K562 (cell line): ENCODE measurements around the gene SEC61A1. TPM values are rescaled to one million over a fixed set of nuclear protein-coding genes. Genes with fewer than 3 reads are reported as not detected.

Source experiments
- ATF7 ChIP-seq: fragments of 450-650 bp; IDR thresholded peaks from 2 replicates; pipeline ENCODE4 v1.7.1; 2014; ENCODE audit warnings: mild to moderate bottlenecking, moderate library complexity
- BRF2 ChIP-seq: IDR thresholded peaks from 3 replicates; pipeline ENCODE4 v1.6.1; 2011; ENCODE audit warnings: borderline replicate concordance, mild to moderate bottlenecking; ENCODE audit not compliant: insufficient read length, insufficient read depth
- ESRRA ChIP-seq: fragments of 450-650 bp; IDR thresholded peaks from 2 replicates; pipeline ENCODE4 v1.6.1; 2014; ENCODE audit warnings: low read depth, mild to moderate bottlenecking, moderate library complexity, borderline replicate concordance
- ETV6 ChIP-seq, 3 experiments: fragments of 150-350 bp in 1 of 3; sonication (generic) in 1 of 3; formaldehyde crosslinking in 1 of 3; IDR thresholded peaks; 2 replicates each; pipeline versions ENCODE4 v1.6.1 to v1.8.0; 2014 to 2022; ENCODE audit warnings: borderline replicate concordance in 2 of 3, low read depth in 2 of 3, antibody characterized with exemption in 1 of 3, low read length in 1 of 3, mild to moderate bottlenecking in 1 of 3, missing genetic modification reagents in 1 of 3
- FOXK1 ChIP-seq: sonication (generic); formaldehyde crosslinking; IDR thresholded peaks from 2 replicates; pipeline ENCODE4 v1.8.0; 2022; ENCODE audit warnings: missing genetic modification reagents, mild to moderate bottlenecking, borderline replicate concordance
- JUN ChIP-seq, 2 experiments: sonication (generic) in 1 of 2; formaldehyde crosslinking in 1 of 2; IDR thresholded peaks; 2 replicates each; pipeline versions ENCODE4 v1.6.1 to v1.8.0; 2012 to 2022; ENCODE audit warnings: borderline replicate concordance in 2 of 2, mild to moderate bottlenecking in 2 of 2, improper control_type of control experiment in 1 of 2, low read depth in 1 of 2, low read length in 1 of 2, missing genetic modification reagents in 1 of 2
- KDM5B ChIP-seq: fragments of 200-600 bp; sonication (generic); IDR thresholded peaks from 2 replicates; pipeline ENCODE4 v1.6.1; 2012; ENCODE audit warnings: low read depth, mild to moderate bottlenecking, moderate library complexity, low read length, control low read depth, inconsistent platforms; ENCODE audit not compliant: insufficient replicate concordance
- NR4A1 ChIP-seq, 2 experiments: fragments of 250-450 bp in 1 of 2; fragments of 450-650 bp in 1 of 2; sonication (Bioruptor Pico) in 1 of 2; IDR thresholded peaks; 2 replicates each; pipeline versions ENCODE4 v1.4.0 to v1.6.1; 2016 to 2020; ENCODE audit warnings: mild to moderate bottlenecking in 2 of 2, missing compliant biosample characterization in 1 of 2, missing genetic modification characterization in 1 of 2, moderate library complexity in 1 of 2
- NUFIP1 ChIP-seq: fragments of 450-650 bp; IDR thresholded peaks from 2 replicates; pipeline ENCODE4 v1.6.1; 2018; ENCODE audit not compliant: partially characterized antibody
- RBFOX2 ChIP-seq: fragments of 200-400 bp; formaldehyde crosslinking; IDR thresholded peaks from 2 replicates; pipeline ENCODE4 v1.6.1; 2017; ENCODE audit warnings: low read depth, mild to moderate bottlenecking, low read length, moderate library complexity
- SMAD3 ChIP-seq: fragments of 450-650 bp; formaldehyde crosslinking; conservative IDR thresholded peaks from 2 replicates; pipeline ENCODE4 v1.4.0; 2020; ENCODE audit warnings: mild to moderate bottlenecking
- SRSF3 ChIP-seq: fragments of 200-400 bp; formaldehyde crosslinking; IDR thresholded peaks from 2 replicates; pipeline ENCODE4 v1.6.1; 2016; ENCODE audit warnings: mild to moderate bottlenecking, low read length, moderate library complexity; ENCODE audit not compliant: insufficient read depth
- TCF7L2 ChIP-seq: fragments of 150-350 bp; IDR thresholded peaks from 2 replicates; pipeline ENCODE4 v1.6.1; 2016; ENCODE audit warnings: low read depth, mild to moderate bottlenecking, low read length, moderate library complexity
- ZNF277 ChIP-seq: fragments of 250-450 bp; sonication (Bioruptor Pico); IDR thresholded peaks from 2 replicates; pipeline ENCODE4 v1.8.0; 2022; ENCODE audit warnings: inconsistent platforms, mild to moderate bottlenecking, moderate library complexity, borderline replicate concordance
- ZNF311 ChIP-seq: fragments of 250-450 bp; sonication (Bioruptor Pico); IDR thresholded peaks from 2 replicates; pipeline ENCODE4 v1.4.0; 2020; ENCODE audit warnings: mild to moderate bottlenecking, moderate library complexity
- ZNF354B ChIP-seq: fragments of 250-450 bp; sonication (Bioruptor Pico); IDR thresholded peaks from 2 replicates; pipeline ENCODE4 v1.4.0; 2020
- ZNF551 ChIP-seq: fragments of 250-450 bp; sonication (Bioruptor Pico); IDR thresholded peaks from 2 replicates; pipeline ENCODE4 v1.5.0; 2021; ENCODE audit warnings: mild to moderate bottlenecking, moderate library complexity
- ZNF699 ChIP-seq: fragments of 250-450 bp; sonication (Bioruptor Pico); IDR thresholded peaks from 2 replicates; pipeline ENCODE4 v1.8.0; 2021; ENCODE audit warnings: mild to moderate bottlenecking, moderate library complexity; ENCODE audit not compliant: insufficient replicate concordance
- ZZZ3 ChIP-seq: fragments of 450-650 bp; IDR thresholded peaks from 2 replicates; pipeline ENCODE4 v1.6.1; 2016; ENCODE audit warnings: antibody characterized with exemption, mild to moderate bottlenecking, moderate library complexity
- polyA plus RNA-seq, 8 experiments: library from polyadenylated mRNA; depleted of rRNA in 4 of 8; stranded (reverse) in 5 of 8; unstranded in 3 of 8; fragments of >200 nt; fragmentation: Nextera tagmentation in 2 of 8; fragmentation: Illumina TruSeq in 1 of 8; extraction: Ambion mirVana in 2 of 8; extraction: Trizol in 1 of 8; gene quantifications; 2 replicates each; pipeline versions ENCODE4 v1.2.1 to v1.2.3, GENCODE V29; 2011 to 2014; ENCODE audit warnings: inconsistent platforms in 1 of 8, missing spikeins in 1 of 8
- total RNA-seq, 7 experiments: library from RNA; depleted of rRNA in 6 of 7; stranded (reverse); fragments of >200 nt in 6 of 7; fragmentation: Illumina TruSeq in 2 of 7; extraction: Trizol in 2 of 7; gene quantifications; 2 replicates each; pipeline versions ENCODE4 v1.2.1 to v1.2.3, GENCODE V29; 2011 to 2021; ENCODE audit warnings: low replicate concordance in 1 of 7
- TF ChIP-seq, protein P1 (sequence below): fragments of 450-650 bp; formaldehyde crosslinking; IDR thresholded peaks from 2 replicates; pipeline ENCODE4 v1.4.0; 2022; ENCODE audit warnings: missing genetic modification characterization
- TF ChIP-seq, protein P2 (sequence below), 2 experiments: IDR thresholded peaks in 1 of 2; conservative IDR thresholded peaks in 1 of 2; 2 replicates each; pipeline ENCODE4 v1.6.1; 2016; ENCODE audit warnings: low read depth in 2 of 2, mild to moderate bottlenecking in 1 of 2, missing compliant biosample characterization in 1 of 2, missing genetic modification characterization in 1 of 2, moderate library complexity in 1 of 2

Gene SEC61A1
- total and polyA plus RNA-seq, 9 of the 15 experiments (the other 6 are each of a cell fraction or from before 2014, with no cell fraction given) = 1.9 to 140 (median 79.1) TPM

DNA sequence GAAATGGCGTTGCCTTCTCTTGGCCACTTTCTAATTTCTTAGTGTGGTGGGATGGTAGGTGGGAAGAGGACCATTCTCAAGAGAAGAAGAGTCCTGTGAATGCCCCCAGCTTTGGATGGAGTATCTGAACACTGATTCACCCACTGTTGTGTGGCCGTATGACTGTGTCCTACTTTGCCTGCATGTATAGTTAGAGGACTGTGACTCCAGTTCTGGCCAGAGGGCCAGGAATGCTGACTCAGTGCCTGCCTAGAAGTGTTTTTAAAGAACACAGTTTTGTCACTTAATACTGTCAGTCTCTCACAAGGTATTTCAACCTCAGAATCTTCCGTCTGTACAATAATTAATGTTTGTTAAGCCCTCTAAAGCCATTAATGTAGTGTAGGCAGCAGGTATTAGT is 2.1 kb downstream of the SEC61A1 start (continued):
- TF ChIP-seq TCF7L2 (no peak), ESRRA (no peak), RBFOX2 (0 out of 2 replicates have a peak, but pooled peaks have one; percentile 15), ATF7 (no peak), ZNF277 (CRISPR knock-in tag) (no peak), JUN (IDR thresholded peaks at IDR 0.05; ENCODE audit: borderline replicate concordance, low read depth, low read length) (no peak), JUN (CRISPR knock-in tag; IDR thresholded peaks at IDR 0.05; ENCODE audit: borderline replicate concordance) (no peak), SMAD3 (CRISPR knock-in tag) (no peak), BRF2 (no peak), ZNF699 (CRISPR knock-in tag) (no peak), NR4A1 (CRISPR knock-in tag; IDR thresholded peaks at IDR 0.05) (no peak), NR4A1 (tag; IDR thresholded peaks at IDR 0.05) (no peak), ZNF354B (CRISPR knock-in tag) (no peak), SRSF3 (no peak), ETV6 (IDR thresholded peaks at IDR 0.05; ENCODE audit: borderline replicate concordance in 1 of 2, low read depth in 2 of 2, low read length in 1 of 2) (no peak), ETV6 (CRISPR knock-in tag; IDR thresholded peaks at IDR 0.05; ENCODE audit: borderline replicate concordance) (no peak), ZNF551 (CRISPR knock-in tag) (no peak), KDM5B (no peak), FOXK1 (CRISPR knock-in tag) (no peak), NUFIP1 (no peak), ZZZ3 (no peak), ZNF311 (CRISPR knock-in tag) (no peak)
- TF ChIP-seq, protein P1, sequence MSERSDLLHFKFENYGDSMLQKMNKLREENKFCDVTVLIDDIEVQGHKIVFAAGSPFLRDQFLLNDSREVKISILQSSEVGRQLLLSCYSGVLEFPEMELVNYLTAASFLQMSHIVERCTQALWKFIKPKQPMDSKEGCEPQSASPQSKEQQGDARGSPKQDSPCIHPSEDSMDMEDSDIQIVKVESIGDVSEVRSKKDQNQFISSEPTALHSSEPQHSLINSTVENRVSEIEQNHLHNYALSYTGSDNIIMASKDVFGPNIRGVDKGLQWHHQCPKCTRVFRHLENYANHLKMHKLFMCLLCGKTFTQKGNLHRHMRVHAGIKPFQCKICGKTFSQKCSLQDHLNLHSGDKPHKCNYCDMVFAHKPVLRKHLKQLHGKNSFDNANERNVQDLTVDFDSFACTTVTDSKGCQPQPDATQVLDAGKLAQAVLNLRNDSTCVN (CRISPR knock-in tag) = no peak
- TF ChIP-seq, protein P2, sequence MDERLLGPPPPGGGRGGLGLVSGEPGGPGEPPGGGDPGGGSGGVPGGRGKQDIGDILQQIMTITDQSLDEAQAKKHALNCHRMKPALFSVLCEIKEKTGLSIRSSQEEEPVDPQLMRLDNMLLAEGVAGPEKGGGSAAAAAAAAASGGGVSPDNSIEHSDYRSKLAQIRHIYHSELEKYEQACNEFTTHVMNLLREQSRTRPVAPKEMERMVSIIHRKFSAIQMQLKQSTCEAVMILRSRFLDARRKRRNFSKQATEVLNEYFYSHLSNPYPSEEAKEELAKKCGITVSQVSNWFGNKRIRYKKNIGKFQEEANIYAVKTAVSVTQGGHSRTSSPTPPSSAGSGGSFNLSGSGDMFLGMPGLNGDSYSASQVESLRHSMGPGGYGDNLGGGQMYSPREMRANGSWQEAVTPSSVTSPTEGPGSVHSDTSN (CRISPR knock-in tag; IDR thresholded peaks at IDR 0.05; ENCODE audit: low read depth) = no peak
- TF ChIP-seq, protein P2 (tag; conservative IDR thresholded peaks at IDR 0.05; ENCODE audit: low read depth) = no peak
